ENCODE results near the gene KLHDC4.

KLHDC4 gene

DNA sequence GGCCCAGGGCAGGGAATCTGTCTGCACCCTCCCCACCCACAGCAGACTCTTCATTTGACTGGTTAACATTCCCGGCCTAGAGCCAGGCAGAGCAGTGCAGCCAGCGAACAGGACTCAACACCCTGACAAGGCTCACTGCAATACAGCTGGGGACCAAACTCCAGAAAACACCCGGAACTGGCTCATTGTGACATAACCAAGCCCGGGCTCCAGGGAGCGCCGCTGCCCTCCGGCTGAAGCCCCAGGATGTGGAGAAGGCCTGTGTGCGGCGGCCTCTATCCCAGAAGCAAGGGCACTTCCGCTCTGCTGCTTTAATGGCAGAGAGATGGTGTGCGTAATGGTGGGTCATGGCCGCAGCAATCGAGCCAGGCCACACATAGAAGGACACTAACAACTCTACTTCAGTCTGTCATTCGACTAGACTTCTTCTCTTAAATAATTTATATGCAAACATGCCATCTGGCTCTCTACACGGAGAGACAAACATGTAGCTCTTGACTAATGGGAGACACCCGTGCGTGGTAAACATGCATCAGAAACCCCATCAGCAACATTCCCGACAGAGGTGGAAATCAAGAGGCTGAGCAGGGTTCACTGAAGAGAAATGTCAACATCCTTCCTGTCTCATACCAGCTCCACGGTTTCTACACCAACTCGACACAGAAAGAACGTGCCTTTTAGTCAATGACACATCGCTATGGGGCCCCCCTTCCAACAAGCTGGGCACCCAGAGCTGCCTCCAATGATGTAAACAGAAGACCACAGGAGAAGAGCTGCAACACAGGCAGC, 18.0 kb downstream of the KLHDC4 start:
- no peak overlapping the region for H3K9ac ChIP-seq
- H2AFZ ChIP-seq (ENCODE audit: low read depth) = no peak overlapping the region
- no peak overlapping the region for H3K4me2 ChIP-seq
- H3K4me1 ChIP-seq (ENCODE audit: low read depth, poor library complexity, severe bottlenecking) = no peaks in the 10 kb centered on the region
- no peaks in the 10 kb centered on the region for H3K27me3 ChIP-seq (ENCODE audit: insufficient read depth, low read depth)
- peaks cover 20% of the 10 kb centered on the region; the same call in 1 of the 2 replicates for H3K36me3 ChIP-seq (ENCODE audit: insufficient read depth)
- no peak overlapping the region for H3K27ac ChIP-seq
- H3K4me3 ChIP-seq (IDR thresholded peaks at IDR 0.05; ENCODE audit: insufficient read depth, low read depth, low read length) = no peak overlapping the region
- TF ChIP-seq, protein P1, sequence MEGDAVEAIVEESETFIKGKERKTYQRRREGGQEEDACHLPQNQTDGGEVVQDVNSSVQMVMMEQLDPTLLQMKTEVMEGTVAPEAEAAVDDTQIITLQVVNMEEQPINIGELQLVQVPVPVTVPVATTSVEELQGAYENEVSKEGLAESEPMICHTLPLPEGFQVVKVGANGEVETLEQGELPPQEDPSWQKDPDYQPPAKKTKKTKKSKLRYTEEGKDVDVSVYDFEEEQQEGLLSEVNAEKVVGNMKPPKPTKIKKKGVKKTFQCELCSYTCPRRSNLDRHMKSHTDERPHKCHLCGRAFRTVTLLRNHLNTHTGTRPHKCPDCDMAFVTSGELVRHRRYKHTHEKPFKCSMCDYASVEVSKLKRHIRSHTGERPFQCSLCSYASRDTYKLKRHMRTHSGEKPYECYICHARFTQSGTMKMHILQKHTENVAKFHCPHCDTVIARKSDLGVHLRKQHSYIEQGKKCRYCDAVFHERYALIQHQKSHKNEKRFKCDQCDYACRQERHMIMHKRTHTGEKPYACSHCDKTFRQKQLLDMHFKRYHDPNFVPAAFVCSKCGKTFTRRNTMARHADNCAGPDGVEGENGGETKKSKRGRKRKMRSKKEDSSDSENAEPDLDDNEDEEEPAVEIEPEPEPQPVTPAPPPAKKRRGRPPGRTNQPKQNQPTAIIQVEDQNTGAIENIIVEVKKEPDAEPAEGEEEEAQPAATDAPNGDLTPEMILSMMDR (conservative IDR thresholded peaks at IDR 0.05; ENCODE audit: low read depth, low read length) = no peak
- no peaks in the 10 kb centered on the region; the same call in 1 of the 2 replicates for H4K20me1 ChIP-seq (ENCODE audit: insufficient read depth)
- peaks cover 18% of the 10 kb centered on the region for H3K79me2 ChIP-seq (ENCODE audit: insufficient read depth, low read depth)

DNA sequence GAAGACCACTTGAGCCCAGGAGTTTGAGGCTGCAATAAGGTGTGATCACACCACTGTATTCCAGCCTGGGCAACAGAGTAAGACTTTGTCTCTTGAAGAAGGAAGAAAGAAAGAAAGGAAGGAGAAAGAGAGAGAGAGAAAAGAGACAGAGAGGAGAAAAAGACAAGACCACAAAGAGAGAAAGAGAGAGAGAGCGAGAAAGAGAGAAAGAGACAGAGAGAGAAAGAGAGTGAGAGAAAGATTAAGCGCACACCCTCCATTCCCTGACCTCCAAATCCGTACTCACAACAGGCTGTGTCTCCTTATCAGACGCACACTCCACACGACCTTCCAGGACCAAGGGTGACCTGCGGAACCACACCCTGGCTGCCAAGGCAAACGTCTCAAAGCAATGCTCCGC, 19.6 kb downstream of the KLHDC4 start:
- Histone ChIP-seq H3K4me3 (IDR thresholded peaks at IDR 0.05; ENCODE audit: insufficient read depth, low read depth, low read length) (no peak overlapping the region), H3K4me1 (ENCODE audit: low read depth, poor library complexity, severe bottlenecking) (no peaks in the 10 kb centered on the region), H3K4me2 (no peak overlapping the region), H3K9ac (no peak overlapping the region), H3K27me3 (ENCODE audit: insufficient read depth, low read depth) (no peaks in the 10 kb centered on the region), H2AFZ (ENCODE audit: low read depth) (no peak overlapping the region), H3K27ac (no peak overlapping the region), H4K20me1 (ENCODE audit: insufficient read depth) (no peaks in the 10 kb centered on the region; the same call in 1 of the 2 replicates), H3K36me3 (ENCODE audit: insufficient read depth) (peaks cover 18% of the 10 kb centered on the region; the same call in 1 of the 2 replicates), H3K79me2 (ENCODE audit: insufficient read depth, low read depth) (peaks cover 28% of the 10 kb centered on the region)
- TF ChIP-seq, protein P1 (conservative IDR thresholded peaks at IDR 0.05; ENCODE audit: low read depth, low read length) = no peak

DNA sequence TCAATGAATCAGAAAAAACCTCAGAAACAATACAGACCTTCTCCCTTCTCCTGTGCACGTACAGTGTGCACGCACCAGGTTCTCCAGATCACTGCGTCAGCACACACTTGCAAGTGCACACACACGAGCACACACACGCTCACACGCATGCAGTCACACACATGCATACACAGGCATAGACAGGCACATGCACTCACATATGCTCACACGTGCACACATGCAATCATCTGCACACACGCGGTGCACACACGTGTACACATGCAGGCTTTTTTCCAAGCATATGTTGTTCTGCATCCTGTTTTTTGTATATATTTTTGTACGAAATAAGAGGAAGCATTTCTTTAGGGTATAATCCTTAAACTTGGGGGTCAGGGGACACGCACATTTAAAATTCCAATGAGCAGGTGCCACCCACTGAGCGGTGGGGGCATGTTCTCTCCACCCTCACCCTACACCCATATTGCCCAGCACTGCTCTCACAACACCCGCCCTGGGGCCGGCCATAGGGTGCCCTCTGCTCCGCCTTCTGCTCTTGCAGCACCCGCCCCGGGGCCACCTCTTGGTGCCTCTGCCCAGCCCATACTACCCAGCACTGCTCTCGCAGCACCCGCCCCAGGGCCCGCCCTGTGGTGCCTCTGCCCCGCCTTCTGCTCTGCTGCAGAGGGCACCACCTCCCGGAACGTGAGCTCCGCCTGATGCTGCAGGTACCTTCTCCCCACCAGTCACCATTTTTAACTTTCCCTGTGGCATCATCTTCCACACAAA, 20.9 kb downstream of the KLHDC4 start:
- H2AFZ ChIP-seq (ENCODE audit: low read depth) = no peak overlapping the region
- peaks cover 28% of the 10 kb centered on the region for H3K79me2 ChIP-seq (ENCODE audit: insufficient read depth, low read depth)
- TF ChIP-seq, protein P1 (conservative IDR thresholded peaks at IDR 0.05; ENCODE audit: low read depth, low read length) = no peak

DNA sequence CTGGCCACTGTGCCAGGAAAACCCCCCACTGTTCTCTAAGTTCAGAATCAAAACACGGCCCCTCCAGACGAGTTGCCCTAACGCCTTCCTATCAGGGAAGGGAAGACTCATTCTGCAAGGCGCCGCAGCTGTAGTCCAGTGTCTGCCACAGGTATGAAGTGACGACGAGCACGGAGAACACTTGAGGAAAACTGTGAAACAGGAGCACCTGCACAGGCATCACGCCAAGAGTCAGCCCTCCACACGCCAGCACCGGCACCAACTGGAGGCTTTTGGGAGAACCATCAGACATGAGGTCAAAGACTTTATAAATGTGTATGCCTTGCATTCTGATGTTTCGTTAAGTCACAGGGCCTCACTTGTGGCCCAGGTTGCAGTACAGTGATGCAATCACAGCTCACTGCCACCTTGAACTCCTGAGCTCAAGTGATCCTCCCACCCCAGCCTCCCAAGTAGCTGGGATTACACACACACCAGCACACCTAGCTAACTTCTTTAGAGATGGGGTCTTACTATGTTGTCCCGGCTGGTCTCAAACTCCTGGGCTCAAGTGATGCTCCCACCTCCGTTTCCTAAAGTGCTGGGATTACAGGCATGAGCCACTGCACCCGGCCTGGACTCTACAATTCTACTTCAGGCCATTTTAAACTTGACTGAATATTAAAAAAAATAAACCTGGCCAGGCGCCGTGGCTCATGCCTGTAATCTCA, 22.9 kb downstream of the KLHDC4 start:
- TF ChIP-seq, protein P1 (conservative IDR thresholded peaks at IDR 0.05; ENCODE audit: low read depth, low read length) = no peak
- no peaks in the 10 kb centered on the region; the same call in 1 of the 2 replicates for H4K20me1 ChIP-seq (ENCODE audit: insufficient read depth)
- H3K4me2 ChIP-seq = no peak overlapping the region
- H2AFZ ChIP-seq (ENCODE audit: low read depth) = no peak overlapping the region
- peaks cover 5% of the 10 kb centered on the region; the same call in 1 of the 2 replicates for H3K36me3 ChIP-seq (ENCODE audit: insufficient read depth)
- H3K27me3 ChIP-seq (ENCODE audit: insufficient read depth, low read depth) = no peaks in the 10 kb centered on the region
- H3K4me3 ChIP-seq (IDR thresholded peaks at IDR 0.05; ENCODE audit: insufficient read depth, low read depth, low read length) = no peak overlapping the region
- peaks cover 32% of the 10 kb centered on the region for H3K79me2 ChIP-seq (ENCODE audit: insufficient read depth, low read depth)
- no peak overlapping the region for H3K9ac ChIP-seq
- no peaks in the 10 kb centered on the region for H3K4me1 ChIP-seq (ENCODE audit: low read depth, poor library complexity, severe bottlenecking)
- no peak overlapping the region for H3K27ac ChIP-seq

More for the DNA sequence above, 20.9 kb downstream of the KLHDC4 start:
- H3K4me1 ChIP-seq (ENCODE audit: low read depth, poor library complexity, severe bottlenecking) = no peaks in the 10 kb centered on the region
- H3K4me3 ChIP-seq (IDR thresholded peaks at IDR 0.05; ENCODE audit: insufficient read depth, low read depth, low read length) = no peak overlapping the region
- no peak overlapping the region for H3K27ac ChIP-seq
- no peaks in the 10 kb centered on the region for H3K27me3 ChIP-seq (ENCODE audit: insufficient read depth, low read depth)
- no peak overlapping the region for H3K9ac ChIP-seq
- no peaks in the 10 kb centered on the region; the same call in 1 of the 2 replicates for H4K20me1 ChIP-seq (ENCODE audit: insufficient read depth)
- no peak overlapping the region for H3K4me2 ChIP-seq
- peaks cover 16% of the 10 kb centered on the region; the same call in 1 of the 2 replicates for H3K36me3 ChIP-seq (ENCODE audit: insufficient read depth)

All from KMS-11 (cell line).